Measurements from ENCODE around the gene BEAN1. TPM values are rescaled to one million over a fixed set of nuclear protein-coding genes. Genes with fewer than 3 reads are reported as not detected.
A peak's percentile ranks its signal among the peaks of the same experiment; 100 is the strongest.

BEAN1 gene
- total and polyA plus RNA-seq, 9 of the 15 experiments (the other 6 are each of a cell fraction or from before 2014, with no cell fraction given), result not detected

GRCh38 chr16:66511602-66512271, 84.6 kb downstream of the BEAN1 start (continued):
- no peak for TF ChIP-seq ARID4B (CRISPR knock-in tag; IDR thresholded peaks at IDR 0.05)
- TF ChIP-seq ZFP91 (CRISPR knock-in tag; IDR thresholded peaks at IDR 0.05), result no peak
- no peak for TF ChIP-seq MLLT1 (IDR thresholded peaks at IDR 0.05)
- peak in 1 of 2 experiments; percentile 20; a peak in 1 of 3 replicates for TF ChIP-seq CBX3 (IDR thresholded peaks at IDR 0.05; ENCODE audit: borderline replicate concordance in 1 of 2, low read length in 2 of 2)
- TF ChIP-seq DNMT1 (IDR thresholded peaks at IDR 0.05), result no peak
- TF ChIP-seq KLF16 (IDR thresholded peaks at IDR 0.05), result 0 out of 2 replicates have a peak, but pooled peaks have one; percentile 42
- TF ChIP-seq RFX1 (IDR thresholded peaks at IDR 0.05), result no peak
- TF ChIP-seq C11orf30 (IDR thresholded peaks at IDR 0.05; ENCODE audit: low read depth), result peak; percentile 12
- no peak for TF ChIP-seq SETDB1 (IDR thresholded peaks at IDR 0.05; ENCODE audit: low read length)
- TF ChIP-seq TCF3 (CRISPR knock-in tag; IDR thresholded peaks at IDR 0.05), result peak; percentile 71
- TF ChIP-seq STAT5A (IDR thresholded peaks at IDR 0.05; ENCODE audit: borderline replicate concordance, low read length), result peak; percentile 19; the same call in 1 of the 2 replicates

Data from K562 (cell line).